Loucy (cell line): ENCODE results near the gene KIAA1328.

Source experiments
- H2AFZ ChIP-seq: fragments of 200-600 bp; sonication (generic); 2 replicates; pipeline ENCODE4 v1.6.0; 2016; ENCODE audit warnings: antibody characterized with exemption, mild to moderate bottlenecking, low read length, moderate library complexity
- H3F3A ChIP-seq: fragments of 200-600 bp; 2 replicates; pipeline ENCODE4 v1.6.0; 2016; ENCODE audit warnings: antibody characterized with exemption, low read depth, mild to moderate bottlenecking
- H3K27me3 ChIP-seq: fragments of 200-600 bp; sonication (generic); 2 replicates; pipeline ENCODE4 v1.6.1; 2014; ENCODE audit warnings: low read length, mild to moderate bottlenecking; ENCODE audit not compliant: insufficient read depth, poor library complexity, severe bottlenecking
- H3K36me3 ChIP-seq: fragments of 200-600 bp; sonication (generic); 2 replicates; pipeline ENCODE4 v1.6.1; 2016; ENCODE audit warnings: low read length; ENCODE audit not compliant: insufficient read depth
- H3K4me1 ChIP-seq: fragments of 200-600 bp; sonication (generic); 2 replicates; pipeline ENCODE4 v1.5.1; 2014; ENCODE audit warnings: low read length, mild to moderate bottlenecking; ENCODE audit not compliant: insufficient read depth, poor library complexity, severe bottlenecking
- H3K4me2 ChIP-seq: fragments of 200-600 bp; sonication (generic); 2 replicates; pipeline ENCODE4 v1.6.0; 2014; ENCODE audit warnings: antibody characterized with exemption, low read length, low read depth, mild to moderate bottlenecking; ENCODE audit not compliant: poor library complexity, severe bottlenecking
- H3K4me3 ChIP-seq: fragments of 200-600 bp; sonication (generic); 2 replicates; pipeline ENCODE4 v1.5.1; 2014; ENCODE audit warnings: low read length, mild to moderate bottlenecking, mixed read lengths; ENCODE audit not compliant: poor library complexity, severe bottlenecking
- H3K79me2 ChIP-seq: fragments of 200-600 bp; sonication (generic); 2 replicates; pipeline ENCODE4 v1.6.1; 2014; ENCODE audit warnings: low read length; ENCODE audit not compliant: insufficient read depth
- H3K9ac ChIP-seq: fragments of 200-600 bp; sonication (generic); 2 replicates; pipeline ENCODE4 v1.6.0; 2014; ENCODE audit warnings: mild to moderate bottlenecking, low read depth, low read length, moderate library complexity; ENCODE audit not compliant: poor library complexity, severe bottlenecking
- H3K9me2 ChIP-seq: fragments of 200-600 bp; sonication (generic); replicated peaks from 2 replicates; pipeline ENCODE4 v1.6.1; 2016; ENCODE audit warnings: low read depth, low read length, mixed read lengths
- H3K9me3 ChIP-seq: fragments of 200-600 bp; sonication (generic); 2 replicates; pipeline ENCODE4 v1.6.1; 2014; ENCODE audit warnings: mild to moderate bottlenecking, antibody characterized with exemption, low read length, low read depth; ENCODE audit not compliant: insufficient read depth
- H4K20me1 ChIP-seq: fragments of 200-600 bp; sonication (generic); 2 replicates; pipeline ENCODE4 v1.6.0; 2014; ENCODE audit warnings: antibody characterized with exemption, low read length, mild to moderate bottlenecking; ENCODE audit not compliant: insufficient read depth, poor library complexity, severe bottlenecking
- CTCF ChIP-seq: fragments of 200-600 bp; sonication (generic); conservative IDR thresholded peaks from 2 replicates; pipeline ENCODE4 v1.5.1; 2014; ENCODE audit warnings: mild to moderate bottlenecking, antibody characterized with exemption, low read length
- EZH2phosphoT487 ChIP-seq: fragments of 200-600 bp; IDR thresholded peaks from 2 replicates; pipeline ENCODE4 v1.6.1; 2018; ENCODE audit warnings: antibody characterized with exemption, mild to moderate bottlenecking, moderate library complexity, borderline replicate concordance

Gene KIAA1328

DNA sequence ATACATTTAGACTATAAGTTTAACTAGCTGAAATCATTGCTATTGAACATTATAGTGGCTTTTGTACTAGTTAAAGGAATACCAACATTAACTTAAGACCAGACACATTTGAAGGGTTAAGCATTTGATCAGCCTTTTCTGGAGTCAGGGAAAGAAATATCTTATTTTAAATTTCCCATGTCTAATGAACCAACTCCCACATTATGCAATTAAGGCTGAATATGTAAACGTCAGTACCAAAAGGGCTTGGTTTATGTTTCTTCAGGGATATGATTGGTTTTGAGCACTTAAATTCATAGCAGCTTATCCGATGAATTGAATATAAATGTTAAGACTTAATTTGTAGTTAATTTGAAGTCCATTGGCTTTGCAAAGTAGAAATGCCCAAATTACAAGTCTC is 344.5 kb downstream of the KIAA1328 start:
- Histone ChIP-seq H3K4me3 (no peak overlapping the region), H3K4me2 (no peak overlapping the region), H3K4me1 (no peaks in the 10 kb centered on the region), H2AFZ (no peak overlapping the region), H4K20me1 (no peaks in the 10 kb centered on the region), H3K36me3 (no peaks in the 10 kb centered on the region), H3K79me2 (no peaks in the 10 kb centered on the region), H3K27me3 (no peaks in the 10 kb centered on the region), H3K9ac (no peak overlapping the region), H3K9me3 (no peaks in the 10 kb centered on the region), H3K9me2 (no peaks in the 10 kb centered on the region), H3F3A (no peaks in the 10 kb centered on the region)
- TF ChIP-seq EZH2phosphoT487 (no peak), CTCF (no peak)

GRCh38 chr18:37175727-37176620 is 347.0 kb downstream of the KIAA1328 start:
- Histone ChIP-seq H3K27me3 (no peaks in the 10 kb centered on the region), H3K4me3 (no peak overlapping the region), H3K9ac (no peak overlapping the region), H4K20me1 (no peaks in the 10 kb centered on the region), H3K9me3 (no peaks in the 10 kb centered on the region), H2AFZ (no peak overlapping the region), H3F3A (no peaks in the 10 kb centered on the region), H3K4me2 (no peak overlapping the region), H3K9me2 (no peaks in the 10 kb centered on the region), H3K79me2 (no peaks in the 10 kb centered on the region), H3K36me3 (no peaks in the 10 kb centered on the region), H3K4me1 (no peaks in the 10 kb centered on the region)
- TF ChIP-seq EZH2phosphoT487 (no peak), CTCF (no peak)

DNA sequence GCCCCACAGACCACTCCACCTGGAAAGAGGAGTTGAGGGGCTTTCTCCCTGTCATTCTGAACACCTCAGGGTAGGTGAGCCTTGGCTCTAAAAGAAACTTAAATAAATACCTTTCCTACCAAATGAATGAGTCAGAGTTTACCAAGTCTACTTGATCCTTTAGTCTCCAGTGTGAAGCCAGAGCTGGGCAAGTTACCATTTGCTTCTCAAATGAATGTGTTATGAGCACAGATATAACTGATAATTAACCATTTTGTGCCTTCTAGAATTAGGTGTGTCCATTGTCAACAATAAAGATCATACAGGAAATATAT is 347.7 kb downstream of the KIAA1328 start:
- Histone ChIP-seq H3K4me1 (no peaks in the 10 kb centered on the region), H3K27me3 (no peaks in the 10 kb centered on the region), H3F3A (no peaks in the 10 kb centered on the region), H3K9me2 (no peaks in the 10 kb centered on the region), H3K9me3 (no peaks in the 10 kb centered on the region), H3K79me2 (no peaks in the 10 kb centered on the region), H4K20me1 (no peaks in the 10 kb centered on the region), H3K36me3 (no peaks in the 10 kb centered on the region), H2AFZ (no peak overlapping the region), H3K9ac (no peak overlapping the region), H3K4me2 (no peak overlapping the region), H3K4me3 (no peak overlapping the region)
- TF ChIP-seq EZH2phosphoT487 (no peak), CTCF (no peak)
